CD4-positive, alpha-beta memory T cell (primary cell): ENCODE results near the gene PSME2. TPM values are rescaled to one million over a fixed set of nuclear protein-coding genes. Genes with fewer than 3 reads are reported as not detected.

Experiments
- CTCF ChIA-PET: fragments of 350-600 bp; sonication (Branson Sonifier 250); formaldehyde crosslinking; loops from one replicate; lab custom pipeline; 2021; ENCODE audit warnings: inconsistent platforms; ENCODE audit not compliant: partially characterized antibody; lab: Charles Lee
- POLR2A ChIA-PET: fragments of 350-600 bp; sonication (Branson Sonifier 250); formaldehyde crosslinking; loops from one replicate; lab custom pipeline; 2021; ENCODE audit not compliant: partially characterized antibody; lab: Charles Lee
- DNase-seq, 5 donors: peaks; one replicate each; pipeline versions ENCODE4 v3.0.0 to v3.0.0-alpha.2; 2020 to 2022; ENCODE audit warnings: mixed read lengths in 1 of 5
- H3K27ac ChIP-seq: one replicate; pipeline ENCODE4 v1.7.0; 2013; ENCODE audit warnings: low read depth, low read length
- H3K27me3 ChIP-seq: 2 replicates; pipeline ENCODE4 v1.7.0; 2013; ENCODE audit warnings: mild to moderate bottlenecking, low read length, moderate library complexity; ENCODE audit not compliant: insufficient read depth
- H3K36me3 ChIP-seq: 2 replicates; pipeline ENCODE4 v1.7.0; 2013; ENCODE audit warnings: mild to moderate bottlenecking, low read length, moderate library complexity; ENCODE audit not compliant: insufficient read depth
- H3K4me1 ChIP-seq: 2 replicates; pipeline ENCODE4 v1.7.0; 2013; ENCODE audit warnings: mild to moderate bottlenecking, low read length, moderate library complexity; ENCODE audit not compliant: insufficient read depth
- H3K4me3 ChIP-seq, 2 donors: one replicate each; pipeline ENCODE4 v1.7.0; 2013; ENCODE audit warnings: low read length in 2 of 2, mild to moderate bottlenecking in 1 of 2
- H3K9me3 ChIP-seq, 2 donors: one replicate each; pipeline ENCODE4 v1.7.0; 2013; ENCODE audit warnings: low read length in 2 of 2, control low read depth in 1 of 2; ENCODE audit not compliant: control insufficient read depth in 1 of 2
- H3K27ac Mint-ChIP-seq, 7 donors: one replicate each; pipeline ENCODE4 v1.8.0; 2020 to 2021; ENCODE audit warnings: mixed read lengths in 7 of 7, mild to moderate bottlenecking in 6 of 7, inconsistent platforms in 3 of 7, moderate library complexity in 3 of 7
- H3K27me3 Mint-ChIP-seq, 2 donors: one replicate each; pipeline ENCODE4 v1.8.0; 2020 to 2021; ENCODE audit warnings: mixed read lengths in 2 of 2
- H3K36me3 Mint-ChIP-seq, 2 donors: one replicate each; pipeline ENCODE4 v1.8.0; 2020 to 2021; ENCODE audit warnings: mixed read lengths in 2 of 2, inconsistent platforms in 1 of 2, mild to moderate bottlenecking in 1 of 2
- H3K4me1 Mint-ChIP-seq, 4 donors: one replicate each; pipeline ENCODE4 v1.8.0; 2020 to 2021; ENCODE audit warnings: mixed read lengths in 4 of 4, mild to moderate bottlenecking in 1 of 4
- H3K4me3 Mint-ChIP-seq, 8 donors: one replicate each; pipeline ENCODE4 v1.8.0; 2020 to 2021; ENCODE audit warnings: mixed read lengths in 8 of 8, mild to moderate bottlenecking in 7 of 8, moderate library complexity in 6 of 8, inconsistent platforms in 3 of 8
- H3K9me3 Mint-ChIP-seq, 8 donors: one replicate each; pipeline ENCODE4 v1.8.0; 2020 to 2021; ENCODE audit warnings: mixed read lengths in 8 of 8, mild to moderate bottlenecking in 5 of 8, inconsistent platforms in 3 of 8, moderate library complexity in 1 of 8
- intact Hi-C: fragments of 100-400 bp; cut with micrococcal nuclease; formaldehyde crosslinking; loops from one replicate; pipeline ENCODE4 v1.15.1; 2023
- polyA plus RNA-seq, 2 donors: library from polyadenylated mRNA; unstranded; fragments of 300-500 nt; fragmentation: Illumina TruSeq; gene quantifications; one replicate each; pipeline ENCODE4 v1.2.3, GENCODE V29; 2021
- total RNA-seq, 2 experiments: library from RNA; stranded (reverse); gene quantifications; one replicate each; pipeline ENCODE4 v1.2.3, GENCODE V29; 2021

The PSME2 gene
- total and polyA plus RNA-seq, 4 experiments from 2014 or later = 143 to 815 (median 331) TPM

DNA sequence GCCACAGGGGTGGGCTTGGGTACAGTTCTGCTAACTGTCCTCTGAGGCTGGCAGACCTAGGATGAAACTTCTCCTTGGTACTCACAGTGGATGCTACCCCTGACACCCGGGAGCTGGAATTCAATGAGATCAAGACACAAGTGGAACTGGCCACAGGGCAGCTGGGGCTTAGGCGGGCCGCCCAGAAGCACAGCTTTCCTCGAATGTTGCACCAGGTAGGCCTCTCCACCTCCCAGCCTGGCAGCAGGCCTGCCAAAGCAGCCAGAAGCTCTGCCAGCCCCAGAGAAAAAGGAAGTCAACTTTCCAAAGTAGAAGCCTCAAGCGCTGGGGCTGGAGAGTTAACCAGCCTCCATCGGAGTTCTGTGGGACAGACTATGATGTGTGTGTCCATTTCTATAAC, 29.2 kb downstream of the PSME2 start:
- H3K4me3 Mint-ChIP-seq = no peak overlapping the region
- H3K36me3 ChIP-seq = peaks cover 45% of the 10 kb centered on the region
- H3K27ac ChIP-seq = no peak overlapping the region
- ChIA-PET CTCF (interaction anchor here (0.5 to 5.4 kb wide), 9 partner anchors 9 to 60 kb away, joined by 3 to 43 read pairs (median 7); partner anchors contain the start of genes IRF9, PCK2 and PSME1), POLR2A (interaction anchor here (1.2 to 9.6 kb wide), 6 partner anchors 17 to 59 kb away, joined by 3 to 347 read pairs (median 80); partner anchors contain the start of genes EMC9, FITM1, IRF9 and PCK2)
- peaks cover 42 to 62% of the 10 kb centered on the region in 2 donors for H3K36me3 Mint-ChIP-seq
- peaks cover 19 to 44% (median 30%) of the 10 kb centered on the region in 4 donors for H3K4me1 Mint-ChIP-seq
- no peak overlapping the region for H3K4me3 ChIP-seq
- peaks cover 0 to 2% (median 0%) of the 10 kb centered on the region in 8 donors for H3K9me3 Mint-ChIP-seq
- H3K9me3 ChIP-seq = no peaks in the 10 kb centered on the region
- H3K4me1 ChIP-seq = peaks cover 29% of the 10 kb centered on the region
- no peaks in the 10 kb centered on the region for H3K27me3 Mint-ChIP-seq
- DNase-seq = no peak
- intact Hi-C loops = loop anchor here (10.0 kb wide), 1 partner anchor 652 kb away; the partner anchor contains the start of gene NGDN
- H3K27me3 ChIP-seq = no peaks in the 10 kb centered on the region
- peak overlapping the region in 1 of 7 donors; percentile 98 for H3K27ac Mint-ChIP-seq

DNA sequence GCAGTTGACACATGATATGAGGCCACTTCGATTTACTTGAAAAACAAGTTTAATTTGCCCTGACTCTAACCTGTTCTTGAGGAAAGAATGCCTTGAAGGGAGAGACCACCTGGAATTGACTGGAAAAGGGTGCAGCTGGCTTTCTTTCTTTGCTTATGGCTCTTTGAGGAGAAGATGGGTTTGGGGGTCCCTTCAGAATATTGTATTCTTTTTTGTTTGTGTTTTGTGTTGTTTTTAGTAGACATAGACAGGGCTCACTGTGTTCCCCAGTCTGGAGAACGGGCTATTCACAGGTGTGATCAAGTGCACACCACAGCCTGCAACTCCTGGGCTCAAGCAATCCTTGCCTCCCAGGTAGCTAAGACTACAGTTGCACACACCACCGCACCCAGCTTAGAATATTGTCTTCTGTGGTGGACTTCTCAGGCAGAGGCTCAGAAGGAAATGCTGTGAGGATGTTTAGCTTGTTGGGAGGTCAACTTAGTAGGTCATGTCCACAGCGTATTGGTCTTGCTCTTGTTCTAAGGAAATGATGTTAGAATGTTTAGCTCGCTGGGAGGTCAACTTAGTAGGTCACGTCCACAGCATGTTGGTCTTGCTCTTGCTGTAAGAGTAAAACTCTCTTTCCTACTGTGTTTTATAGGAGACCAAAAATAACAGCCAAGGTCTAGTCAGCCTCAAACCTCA, 30.1 kb downstream of the PSME2 start:
- no peak for DNase-seq
- Mint-ChIP-seq H3K9me3 (peaks cover 0 to 2% (median 0%) of the 10 kb centered on the region in 8 donors), H3K4me1 (peaks cover 19 to 44% (median 30%) of the 10 kb centered on the region in 4 donors), H3K27ac (peak overlapping the region; percentile 23 to 100 (median 99)), H3K4me3 (peak overlapping the region; percentile 95 to 99 (median 98)), H3K36me3 (peaks cover 37 to 57% of the 10 kb centered on the region in 2 donors), H3K27me3 (no peaks in the 10 kb centered on the region)
- H3K4me1 ChIP-seq = peaks cover 29% of the 10 kb centered on the region
- H3K27me3 ChIP-seq = no peaks in the 10 kb centered on the region
- intact Hi-C loops = loop anchor here (10.0 kb wide), 1 partner anchor 651 kb away; the partner anchor contains the start of gene NGDN
- H3K27ac ChIP-seq = peak overlapping the region; percentile 98
- ChIA-PET POLR2A (interaction anchor here (1.2 to 9.6 kb wide), 10 partner anchors 18 to 314 kb away, joined by 3 to 347 read pairs (median 30); partner anchors contain the start of genes CARMIL3, CBLN3, CIDEB and EMC9), CTCF (interaction anchor here (0.7 to 5.4 kb wide), 10 partner anchors 8 to 65 kb away, joined by 3 to 43 read pairs (median 8); partner anchors contain the start of genes IRF9, PCK2, PSME1 and PSME2)
- H3K36me3 ChIP-seq = peaks cover 38% of the 10 kb centered on the region
- H3K9me3 ChIP-seq = no peaks in the 10 kb centered on the region
- peak overlapping the region; percentile 97 to 98 for H3K4me3 ChIP-seq

- CTCF ChIA-PET = interaction anchor here (1.2 to 5.4 kb wide), 13 partner anchors 12 to 193 kb away, joined by 3 to 43 read pairs (median 9); partner anchors contain the start of genes IRF9, MDP1, PCK2 and PSME1
- Mint-ChIP-seq H3K36me3 (peaks cover 30 to 52% of the 10 kb centered on the region in 2 donors), H3K27me3 (no peaks in the 10 kb centered on the region), H3K9me3 (peaks cover 0 to 2% (median 0%) of the 10 kb centered on the region in 8 donors), H3K4me1 (peaks cover 19 to 44% (median 30%) of the 10 kb centered on the region in 4 donors), H3K4me3 (peak overlapping the region; percentile 95 to 99 (median 98)), H3K27ac (peak overlapping the region; percentile 98 to 100 (median 99))
- peak overlapping the region; percentile 98 for H3K27ac ChIP-seq
- DNase-seq = no peak
- no peaks in the 10 kb centered on the region for H3K27me3 ChIP-seq
- H3K4me1 ChIP-seq = peaks cover 29% of the 10 kb centered on the region
- peaks cover 31% of the 10 kb centered on the region for H3K36me3 ChIP-seq
- intact Hi-C loops = loop anchor here (2.0 to 10.0 kb wide), 2 partner anchors 97 to 651 kb away; partner anchors contain the start of genes CHMP4A and NGDN
- no peaks in the 10 kb centered on the region for H3K9me3 ChIP-seq
- H3K4me3 ChIP-seq = peak overlapping the region; percentile 97 to 98
- POLR2A ChIA-PET = interaction anchor here (0.6 to 9.6 kb wide), 28 partner anchors 9 to 321 kb away, joined by 3 to 347 read pairs (median 11); partner anchors contain the start of genes CARMIL3, CBLN3, CHMP4A and CIDEB
These were observed 30.8 kb downstream of the PSME2 start for GRCh38 chr14:24115422-24116127.

DNA sequence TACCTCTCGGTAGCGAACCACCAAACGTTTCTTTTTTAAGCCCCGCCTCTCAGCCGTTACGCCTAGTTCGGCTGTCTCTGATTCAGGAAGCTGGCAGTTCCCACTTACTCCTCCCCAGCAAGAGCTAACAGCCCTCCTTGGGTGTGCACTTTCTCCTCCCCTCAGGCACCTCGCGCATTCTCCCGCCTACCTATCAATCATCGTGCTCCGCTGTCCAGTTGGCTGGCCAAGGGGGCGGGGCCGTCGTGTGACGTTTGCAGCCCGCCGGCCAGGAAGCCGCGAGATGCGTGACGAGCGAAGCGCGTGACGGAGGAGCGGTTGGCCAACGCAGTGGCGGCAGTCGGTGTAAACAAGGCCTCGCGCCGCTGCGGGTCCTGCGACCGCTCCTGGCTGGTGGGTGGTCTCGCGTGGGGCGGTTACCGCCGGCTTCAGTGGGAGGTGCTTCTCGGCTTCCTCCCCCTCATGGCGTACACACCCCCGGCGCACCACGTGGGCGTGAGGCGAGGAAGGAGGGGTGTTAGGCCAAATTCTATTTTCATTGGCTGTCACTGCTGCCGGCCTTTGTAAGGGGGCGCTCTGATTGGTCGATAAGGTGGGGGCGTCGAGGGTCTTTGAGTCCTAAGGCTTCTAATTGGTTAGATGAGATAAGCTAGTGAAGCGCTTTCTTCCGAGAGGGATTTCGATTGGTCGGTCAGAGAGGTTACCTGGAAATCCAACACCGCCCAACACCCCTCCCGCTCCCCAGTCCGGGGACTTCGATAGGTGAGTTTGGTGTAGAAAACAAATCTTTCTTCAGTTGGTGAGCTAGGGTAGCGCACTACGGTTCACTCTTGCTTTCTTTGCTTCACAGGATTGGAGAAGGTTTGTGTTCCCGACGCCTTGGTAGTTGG, 31.6 kb downstream of the PSME2 start, which contains the start of the genes DCAF11 and NRL:
TSS of gene DCAF11 (plus strand) at position 246 of the 890 bp plus-strand sequence. CDS start 818 bp downstream, outside the sequence.
TSS of gene NRL (minus strand) at position 418 of the 890 bp plus-strand sequence. CDS start 32,101 bp downstream, outside the sequence.
- H3K4me1 Mint-ChIP-seq = peaks cover 19 to 44% (median 30%) of the 10 kb centered on the region in 4 donors
- intact Hi-C loops = loop anchor here (1.0 to 10.0 kb wide), 12 partner anchors 20 to 650 kb away; partner anchors contain the start of genes CHMP4A, DHRS1, EMC9 and GMPR2
- peaks cover 27% of the 10 kb centered on the region for H3K36me3 ChIP-seq
- no peaks in the 10 kb centered on the region for H3K27me3 ChIP-seq
- peaks cover 29 to 50% of the 10 kb centered on the region in 2 donors for H3K36me3 Mint-ChIP-seq
- peak within 1 kb of the TSS; percentile 98 for H3K27ac ChIP-seq
- no peaks in the 10 kb centered on the region for H3K9me3 ChIP-seq
- peak; percentile 100 for DNase-seq
- H3K27ac Mint-ChIP-seq = peak within 1 kb of the TSS; percentile 98 to 100 (median 99)
- peaks cover 29% of the 10 kb centered on the region for H3K4me1 ChIP-seq
- peaks cover 0 to 2% (median 0%) of the 10 kb centered on the region in 8 donors for H3K9me3 Mint-ChIP-seq
- ChIA-PET CTCF (interaction anchor here (0.9 to 5.4 kb wide), 17 partner anchors 18 to 317 kb away, joined by 3 to 43 read pairs (median 6); partner anchors contain the start of genes EMC9, IRF9, MDP1 and PCK2), POLR2A (interaction anchor here (0.6 to 9.6 kb wide), 49 partner anchors 9 to 828 kb away, joined by 3 to 347 read pairs (median 5); partner anchors contain the start of genes CARMIL3, CBLN3, CHMP4A and CIDEB)
- peak within 1 kb of the TSS; percentile 97 to 98 for H3K4me3 ChIP-seq
- peak within 1 kb of the TSS; percentile 95 to 99 (median 98) for H3K4me3 Mint-ChIP-seq
- no peaks in the 10 kb centered on the region for H3K27me3 Mint-ChIP-seq

GRCh38 chr14:24113801-24114531, 32.4 kb downstream of the PSME2 start:
- Histone ChIP-seq H3K27me3 (no peaks in the 10 kb centered on the region), H3K27ac (peak overlapping the region; percentile 98), H3K36me3 (peaks cover 19% of the 10 kb centered on the region), H3K4me3 (peak overlapping the region; percentile 97), H3K4me1 (peaks cover 35% of the 10 kb centered on the region), H3K9me3 (no peaks in the 10 kb centered on the region)
- peak in 4 of 5 donors; percentile 86 to 91 (median 88) for DNase-seq
- ChIA-PET CTCF (interaction anchor here (0.7 to 5.4 kb wide), 19 partner anchors 10 to 318 kb away, joined by 3 to 43 read pairs (median 6); partner anchors contain the start of genes EMC9, IRF9, MDP1 and PCK2), POLR2A (interaction anchor here (0.8 to 9.6 kb wide), 44 partner anchors 9 to 828 kb away, joined by 3 to 347 read pairs (median 5); partner anchors contain the start of genes CARMIL3, CBLN3, CHMP4A and CIDEB)
- peaks cover 0 to 2% (median 0%) of the 10 kb centered on the region in 8 donors for H3K9me3 Mint-ChIP-seq
- intact Hi-C loops = loop anchor here (1.0 to 10.0 kb wide), 12 partner anchors 20 to 649 kb away; partner anchors contain the start of genes CHMP4A, DHRS1, EMC9 and GMPR2
- H3K4me1 Mint-ChIP-seq = peaks cover 19 to 45% (median 29%) of the 10 kb centered on the region in 4 donors
- H3K27me3 Mint-ChIP-seq = no peaks in the 10 kb centered on the region
- H3K36me3 Mint-ChIP-seq = peaks cover 21 to 42% of the 10 kb centered on the region in 2 donors
- peak overlapping the region; percentile 98 to 100 (median 99) for H3K27ac Mint-ChIP-seq
- H3K4me3 Mint-ChIP-seq = peak overlapping the region; percentile 95 to 99 (median 98)
